Medulla oblongata (tissue), 1 donor: ENCODE data around the gene ATP10A.

Experiments used
- DNase-seq: peaks from one replicate; pipeline ENCODE4 v3.0.0-alpha.2; 2015; ENCODE audit errors: extremely low spot score

The ATP10A gene

GRCh38 chr15:25740383-25741255 lies 122.5 kb downstream of the ATP10A start:
- no peak for DNase-seq

- peak; percentile 9 for DNase-seq
These were observed 123.4 kb downstream of the ATP10A start for GRCh38 chr15:25739687-25740121.

- DNase-seq: no peak
These were observed 124.8 kb downstream of the ATP10A start for GRCh38 chr15:25738171-25738965.

GRCh38 chr15:25737218-25737643 lies 125.9 kb downstream of the ATP10A start:
- no peak for DNase-seq

GRCh38 chr15:25736461-25736860 lies 126.7 kb downstream of the ATP10A start:
- no peak for DNase-seq

GRCh38 chr15:25735550-25736384 lies 127.4 kb downstream of the ATP10A start:
- no peak for DNase-seq

- DNase-seq: no peak
These were observed 128.3 kb downstream of the ATP10A start for GRCh38 chr15:25734680-25735355.

- no peak for DNase-seq
These were observed 129.1 kb downstream of the ATP10A start for GRCh38 chr15:25733856-25734679.

GRCh38 chr15:25733036-25733855 lies 129.9 kb downstream of the ATP10A start:
- DNase-seq: no peak

- DNase-seq: no peak
These were observed 130.9 kb downstream of the ATP10A start for GRCh38 chr15:25732191-25732590.

GRCh38 chr15:25731411-25731810 lies 131.7 kb downstream of the ATP10A start:
- DNase-seq: no peak

- DNase-seq: no peak
These were observed 132.2 kb downstream of the ATP10A start for GRCh38 chr15:25730918-25731317.

GRCh38 chr15:25728816-25729215 lies 134.3 kb downstream of the ATP10A start:
- DNase-seq: no peak

- no peak for DNase-seq
These were observed 135.1 kb downstream of the ATP10A start for GRCh38 chr15:25727867-25728600.

GRCh38 chr15:25727116-25727515 lies 136.0 kb downstream of the ATP10A start:
- no peak for DNase-seq

- DNase-seq: no peak
These were observed 137.4 kb downstream of the ATP10A start for GRCh38 chr15:25725758-25726157.

- DNase-seq: no peak
These were observed 138.2 kb downstream of the ATP10A start for GRCh38 chr15:25724899-25725298.

- no peak for DNase-seq
These were observed 141.5 kb downstream of the ATP10A start for GRCh38 chr15:25721605-25721955.
